ENCODE measurements around the gene CRISPLD2.
A peak's percentile ranks its signal among the peaks of the same experiment; 100 is the strongest.
"Not testable (repeated sequence)": the region's sequence is repeated elsewhere in the genome, so short reads cannot be mapped to it uniquely, and the experiment has no call there.

The CRISPLD2 gene

GRCh38 chr16:84933774-84934631 lies 114.2 kb downstream of the CRISPLD2 start:
- no peak for DNase-seq

DNA sequence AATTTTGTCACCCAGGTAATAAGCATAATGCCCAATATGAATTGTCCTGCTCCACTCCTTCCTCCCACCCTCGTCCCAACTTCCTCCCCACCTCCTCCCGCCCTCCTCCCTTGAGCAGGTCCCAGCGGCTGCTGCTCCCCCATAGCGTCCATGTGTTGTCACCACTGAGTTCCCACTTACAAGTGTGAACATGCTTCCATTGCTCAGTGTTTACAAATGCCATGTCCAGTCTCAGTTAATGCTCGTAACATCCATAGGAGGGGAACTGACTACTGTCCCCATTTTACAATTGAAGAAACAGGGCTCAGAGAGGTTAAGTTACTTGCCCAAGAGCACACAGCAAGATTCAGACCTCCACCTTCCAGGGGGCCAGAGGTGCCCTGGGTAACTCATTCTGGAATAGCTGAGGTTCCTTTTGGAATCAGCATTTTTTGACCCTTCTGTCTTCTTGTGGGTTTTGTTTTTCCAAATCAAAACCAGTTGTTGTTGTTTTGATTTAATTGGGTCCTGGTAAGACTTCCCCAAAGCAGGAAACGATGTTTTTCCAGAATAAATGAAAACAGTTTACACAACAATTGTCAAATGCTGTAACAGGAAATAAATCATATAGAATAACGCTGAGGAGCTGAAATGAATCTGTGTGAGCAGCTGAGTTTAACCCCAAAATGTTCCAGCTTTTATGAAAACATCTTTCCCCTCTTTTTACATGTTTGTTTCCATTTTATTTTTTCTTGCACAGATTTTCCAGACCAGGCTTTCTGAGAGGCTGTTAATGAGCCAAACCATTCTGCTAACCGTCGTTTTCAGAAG lies 117.6 kb downstream of the CRISPLD2 start:
- no peak for DNase-seq

GRCh38 chr16:84938616-84939015 lies 118.8 kb downstream of the CRISPLD2 start:
- not testable (repeated sequence) for DNase-seq

DNA sequence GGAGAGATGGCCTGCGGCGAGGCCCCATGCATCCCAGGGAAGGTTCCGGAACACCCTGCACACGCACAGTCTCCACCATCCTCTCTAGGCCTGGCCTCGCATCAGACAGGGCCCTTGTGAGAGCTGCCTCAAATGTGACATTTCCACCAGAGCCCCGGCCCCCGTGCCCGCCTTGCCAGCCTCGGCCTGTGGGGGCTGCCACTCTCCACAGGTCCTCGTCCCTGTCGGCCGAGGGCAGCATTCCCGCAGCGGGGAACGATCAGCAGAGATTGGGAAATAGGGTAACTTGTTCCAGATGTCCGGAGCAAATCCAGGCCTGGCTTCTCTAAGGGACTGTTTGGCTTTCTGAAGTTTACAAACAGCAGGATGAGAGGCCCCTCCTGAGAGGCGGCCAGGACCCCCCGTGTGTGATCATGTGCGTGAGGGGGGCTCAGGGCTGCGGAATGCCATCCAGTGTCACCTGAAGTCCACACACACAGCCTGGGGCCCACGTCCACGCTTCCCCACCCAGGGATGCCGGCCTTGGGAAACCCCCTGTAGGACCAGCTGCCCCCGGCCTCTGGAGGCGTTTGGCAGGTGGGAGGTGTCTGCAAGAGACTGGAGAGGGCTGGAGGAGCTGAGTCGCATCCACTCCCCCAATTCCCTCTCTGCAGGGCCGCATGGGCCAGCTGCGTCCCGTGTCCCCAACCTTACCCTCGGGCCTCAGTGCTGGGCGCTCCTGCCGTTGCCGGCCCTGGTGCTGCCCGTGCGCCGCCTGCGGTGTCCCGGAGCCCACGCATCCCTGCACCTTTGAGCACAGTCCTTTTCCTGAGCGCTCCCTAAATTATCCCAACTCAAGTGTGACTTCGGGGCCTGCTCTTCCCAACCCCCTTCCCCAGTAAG lies 121.1 kb downstream of the CRISPLD2 start:
- DNase-seq = no peak

DNA sequence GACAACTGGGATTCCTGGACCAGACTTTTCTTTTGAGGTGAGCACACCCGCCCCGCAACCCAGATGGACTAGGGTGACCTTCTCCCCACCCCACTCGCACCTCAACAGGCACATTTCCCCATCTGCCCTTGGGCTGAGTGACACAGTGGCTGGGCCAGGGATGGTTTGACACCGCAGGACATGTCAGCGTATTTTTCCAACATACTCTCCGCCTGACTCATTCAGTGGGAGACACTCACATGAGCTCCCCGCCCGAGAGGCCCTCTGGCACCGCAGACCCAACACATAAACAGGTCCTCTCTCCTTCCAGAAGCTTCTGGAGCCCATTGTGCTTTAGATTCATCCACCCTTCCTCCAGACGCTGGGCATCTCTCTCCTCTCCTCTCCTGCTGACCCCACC lies 122.1 kb downstream of the CRISPLD2 start:
- peak; percentile 64 for DNase-seq

DNA sequence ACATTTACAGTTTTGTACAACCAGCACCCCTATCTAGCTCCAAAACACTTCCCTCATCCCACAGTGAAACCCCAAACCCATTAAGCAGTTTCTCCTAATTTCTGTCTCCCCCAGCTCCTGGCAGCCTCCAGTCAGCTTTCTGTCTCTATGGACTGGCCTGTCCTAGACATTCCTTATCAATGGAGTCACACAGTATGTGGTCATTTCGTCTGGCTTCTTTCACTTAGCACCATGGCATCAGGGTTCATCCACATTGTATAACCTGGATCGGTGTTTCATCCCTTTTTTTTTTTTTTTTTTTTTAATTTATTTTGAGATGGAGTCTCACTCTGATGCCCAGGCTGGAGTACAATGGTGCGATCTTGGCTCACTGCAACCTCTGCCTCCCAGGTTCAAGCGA lies 123.0 kb downstream of the CRISPLD2 start:
- no peak for DNase-seq

DNA sequence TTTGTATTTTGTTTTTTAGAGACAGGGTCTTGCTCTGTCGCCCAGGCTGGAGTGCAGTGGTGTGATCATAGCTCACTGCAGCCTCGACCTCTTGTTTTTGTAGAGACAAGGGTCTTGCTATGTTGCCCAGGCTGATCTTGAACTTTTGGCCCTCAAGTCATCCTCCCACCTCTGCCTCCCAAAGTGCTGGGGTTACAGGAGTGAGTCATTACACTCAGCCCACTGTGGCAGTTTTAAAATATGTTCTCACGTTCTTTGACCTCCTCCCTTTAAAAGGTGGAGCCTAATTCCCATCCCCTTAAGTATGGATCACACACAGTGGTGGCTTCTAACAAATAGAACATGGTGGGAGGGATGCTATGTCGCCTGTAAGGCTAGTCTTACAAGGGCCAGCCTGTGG lies 123.8 kb downstream of the CRISPLD2 start:
- no peak for DNase-seq

DNA sequence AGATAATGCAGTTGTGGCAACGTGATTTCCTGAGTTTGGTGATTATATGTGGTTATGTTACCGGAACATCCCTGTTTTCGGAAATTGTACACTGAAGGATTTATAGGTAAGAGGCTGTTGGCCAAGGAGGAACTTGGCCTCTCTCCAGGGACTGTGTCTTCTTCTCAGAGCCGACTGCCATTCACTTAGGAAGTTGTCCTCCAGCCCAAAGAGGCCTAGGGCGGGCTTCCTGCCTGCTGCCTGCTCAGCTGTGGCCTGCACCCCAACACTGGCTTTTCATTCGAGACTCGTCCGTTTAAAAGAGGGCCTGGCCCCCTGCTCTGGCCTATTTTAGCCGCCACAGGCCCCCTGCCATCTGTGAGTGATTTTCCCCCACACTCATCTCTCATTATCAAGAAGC lies 127.2 kb downstream of the CRISPLD2 start:
- DNase-seq = no peak

GRCh38 chr16:84947996-84948850 lies 128.4 kb downstream of the CRISPLD2 start:
- DNase-seq = no peak

GRCh38 chr16:84948851-84949610 lies 129.2 kb downstream of the CRISPLD2 start:
- DNase-seq = no peak

GRCh38 chr16:84949772-84950436 lies 130.1 kb downstream of the CRISPLD2 start:
- no peak for DNase-seq

- no peak for DNase-seq
These were observed 131.1 kb downstream of the CRISPLD2 start for GRCh38 chr16:84950906-84951305.

GRCh38 chr16:84952335-84953189 lies 132.8 kb downstream of the CRISPLD2 start:
- DNase-seq = peak; percentile 48

- DNase-seq = no peak
These were observed 133.5 kb downstream of the CRISPLD2 start for GRCh38 chr16:84953190-84953746.

DNA sequence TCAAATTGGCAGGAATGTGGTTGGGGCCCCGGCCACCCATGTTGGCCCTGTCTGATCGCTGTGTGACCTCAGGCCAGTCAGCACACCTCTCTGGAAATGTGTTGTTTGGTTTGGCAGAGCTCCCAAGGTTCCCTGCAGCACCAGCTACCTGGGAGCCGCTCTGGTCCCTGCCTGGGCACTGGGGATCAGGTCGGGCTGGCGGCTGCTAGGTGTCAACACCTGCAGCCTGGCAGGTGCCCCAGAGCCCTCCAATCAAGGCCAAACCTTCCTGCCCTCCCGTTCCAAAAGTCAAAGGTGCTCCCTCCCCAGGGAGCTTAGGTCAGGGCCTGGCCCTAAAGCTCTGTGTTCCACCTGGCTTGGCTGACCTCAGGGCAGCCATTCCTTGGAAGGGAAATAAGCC lies 135.6 kb downstream of the CRISPLD2 start:
- no peak for DNase-seq

DNA sequence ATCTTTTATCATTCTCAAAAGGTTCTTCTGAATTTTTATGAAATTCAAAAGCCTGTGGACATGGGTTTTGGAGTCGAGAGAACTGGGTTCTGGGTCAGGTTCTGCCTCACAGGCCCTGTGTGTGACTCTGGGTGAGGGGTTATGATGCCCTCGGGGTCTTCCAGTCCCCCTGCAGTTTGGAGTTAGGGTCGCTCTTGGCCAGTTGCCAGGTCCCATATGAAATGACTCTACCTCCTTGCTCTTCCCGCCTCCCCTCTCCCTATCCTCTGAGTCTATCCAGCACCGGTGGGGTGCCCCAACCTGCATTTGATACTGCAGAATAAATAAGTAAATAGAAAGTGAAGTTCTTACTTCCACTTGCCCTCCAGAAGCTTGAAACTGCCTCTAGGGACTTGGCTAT lies 137.4 kb downstream of the CRISPLD2 start:
- no peak for DNase-seq

DNA sequence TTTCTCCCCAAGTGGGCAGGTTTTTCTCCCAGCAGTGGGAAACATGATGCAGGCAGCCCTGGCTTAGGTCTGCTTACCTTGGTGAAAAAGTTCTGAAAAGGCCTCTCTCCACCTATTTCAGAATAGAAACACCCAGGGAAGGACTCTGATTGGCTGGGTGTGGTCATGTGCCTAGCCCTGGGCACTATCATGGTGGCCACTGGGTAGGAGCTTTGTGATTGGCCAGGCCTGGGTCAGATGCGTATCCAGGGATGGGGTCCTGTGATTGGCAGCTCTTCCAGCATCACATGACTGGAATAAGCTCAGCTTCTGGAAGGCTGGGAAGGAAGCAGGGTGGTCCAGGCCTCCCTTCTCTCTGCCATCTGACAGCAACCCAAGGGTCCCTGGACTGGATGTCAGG lies 138.0 kb downstream of the CRISPLD2 start:
- no peak for DNase-seq
